HG02852 (cell line): Measurements from ENCODE around the gene MCEMP1.
"Not testable (repeated sequence)": the region's sequence is repeated elsewhere in the genome, so short reads cannot be mapped to it uniquely, and the experiment has no call there.

Source experiments
- ATAC-seq: cut with Tn5 transposase; IDR thresholded peaks from one replicate; pipeline ENCODE4 v1.9.1; 2021; ENCODE audit warnings: mild to moderate bottlenecking, moderate library complexity; ENCODE audit not compliant: unreplicated experiment

MCEMP1 gene

GRCh38 chr19:7643629-7644549 is 33.0 kb upstream of the MCEMP1 start:
- not testable (repeated sequence) for ATAC-seq

DNA sequence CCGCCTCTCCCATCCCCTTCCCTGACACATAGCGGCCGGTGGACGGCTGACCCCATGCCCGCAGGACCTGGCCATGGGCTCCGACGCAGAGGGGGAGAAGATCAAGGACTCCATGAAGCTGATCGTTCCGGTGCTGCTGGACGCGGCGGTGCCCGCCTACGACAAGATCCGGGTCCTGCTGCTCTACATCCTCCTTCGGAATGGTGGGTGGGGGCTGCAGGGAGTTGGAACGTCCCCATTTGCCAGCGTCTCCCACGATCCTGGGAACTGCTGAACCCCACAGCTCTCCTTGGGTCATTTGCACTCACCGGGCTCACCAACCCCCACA is 32.4 kb upstream of the MCEMP1 start:
- ATAC-seq: no peak

GRCh38 chr19:7645163-7645562 is 31.7 kb upstream of the MCEMP1 start:
- no peak for ATAC-seq

DNA sequence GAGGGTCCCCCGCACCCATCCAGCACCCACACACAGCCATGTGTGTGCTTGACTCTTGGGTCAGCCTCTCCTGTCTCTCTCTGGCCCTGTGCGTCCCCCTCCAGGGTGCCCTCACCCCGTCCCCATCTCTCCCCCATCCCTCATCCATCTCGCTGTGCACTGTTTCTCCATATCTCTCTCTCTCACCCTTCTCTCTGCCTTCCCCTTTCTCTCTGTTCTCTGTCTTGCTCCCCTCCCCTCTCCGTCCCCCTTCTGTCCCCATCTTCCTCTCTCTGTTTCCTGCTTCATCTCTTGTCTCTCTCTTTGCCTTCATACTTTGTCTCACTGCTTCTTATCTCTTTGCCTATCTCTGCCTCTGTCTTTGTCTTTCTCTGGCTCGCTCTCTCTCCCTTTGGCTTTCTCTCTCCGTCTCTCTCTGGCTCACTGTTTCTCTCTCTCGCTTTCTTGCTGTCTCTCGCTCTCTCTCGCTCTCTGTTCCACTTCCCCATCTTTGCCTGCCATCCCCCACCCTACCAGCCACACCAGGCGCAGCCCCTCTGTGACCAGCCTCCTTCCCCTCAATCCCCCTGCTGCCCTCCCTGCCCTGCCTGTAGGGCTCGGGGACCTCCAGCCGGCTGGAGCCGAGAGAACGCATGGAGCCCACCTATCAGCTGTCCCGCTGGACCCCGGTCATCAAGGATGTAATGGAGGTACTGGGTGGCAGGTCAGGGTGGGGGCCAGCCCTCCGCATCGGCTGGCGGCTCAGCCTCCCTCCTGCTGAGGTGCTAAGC is 31.0 kb upstream of the MCEMP1 start:
- ATAC-seq: no peak

DNA sequence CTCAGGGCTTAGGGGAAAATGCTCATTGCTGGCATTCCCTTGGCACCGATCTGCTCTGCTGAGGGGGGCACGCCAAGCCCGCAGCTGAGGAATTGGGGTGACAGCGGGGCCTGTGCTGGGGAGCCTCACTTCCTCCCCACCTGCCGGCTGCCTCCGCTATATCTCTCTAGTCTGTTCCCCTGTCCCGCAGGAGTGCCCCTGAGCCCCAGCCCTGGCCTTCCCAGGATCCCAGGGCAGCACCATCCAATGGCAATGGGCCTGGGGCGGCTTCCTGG is 30.5 kb upstream of the MCEMP1 start:
- no peak for ATAC-seq

GRCh38 chr19:7647156-7647555 is 29.7 kb upstream of the MCEMP1 start:
- no peak for ATAC-seq

- ATAC-seq: no peak
These were observed 28.4 kb upstream of the MCEMP1 start for GRCh38 chr19:7648265-7649014.

DNA sequence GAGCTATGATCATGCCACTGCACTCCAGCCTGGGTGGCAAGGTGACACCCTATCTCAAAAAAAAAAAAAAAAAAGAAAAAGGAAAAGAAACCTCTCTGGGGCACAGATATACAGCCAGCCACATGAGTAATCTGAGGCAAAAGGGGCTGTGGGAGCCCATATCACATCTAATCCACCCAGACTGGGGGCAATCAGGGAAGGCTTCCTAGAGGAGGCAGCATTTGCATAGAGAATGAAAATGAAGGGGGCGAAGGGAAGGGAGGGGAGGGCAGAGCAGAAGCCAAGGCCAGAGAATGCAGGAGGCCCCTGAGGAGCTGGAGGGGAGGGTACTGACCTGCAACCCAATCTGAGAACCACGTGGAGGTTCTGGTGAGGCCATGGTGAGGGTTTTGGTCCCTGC is 26.7 kb upstream of the MCEMP1 start:
- no peak for ATAC-seq

DNA sequence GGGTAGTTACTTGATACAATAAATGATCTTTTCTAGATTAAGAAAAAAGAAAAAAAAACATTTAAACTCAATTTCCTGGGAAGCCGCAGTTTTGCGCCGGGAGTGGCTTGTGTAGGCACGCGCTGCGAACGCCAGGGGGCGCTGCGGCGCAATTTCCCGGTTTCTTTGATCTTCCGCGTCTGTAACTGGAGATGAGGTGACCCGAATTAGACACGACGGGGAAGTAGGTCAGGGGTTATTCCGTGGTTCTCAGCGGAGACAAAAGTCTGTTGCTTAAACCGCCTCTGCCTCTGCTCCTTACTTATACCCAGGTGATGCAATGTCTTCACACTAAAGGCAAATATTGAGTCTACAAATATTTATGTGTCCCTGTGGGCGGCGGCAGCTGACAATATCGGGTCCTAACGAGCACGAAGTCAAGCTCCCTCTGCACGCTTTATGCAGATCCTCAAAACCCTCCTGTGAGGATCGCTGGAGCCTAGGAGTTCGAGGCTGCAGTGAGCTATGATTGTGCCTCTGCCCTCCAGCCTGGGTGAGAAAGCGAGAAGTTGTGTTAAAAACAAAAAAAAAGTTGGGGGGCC is 24.7 kb upstream of the MCEMP1 start:
- no peak for ATAC-seq

DNA sequence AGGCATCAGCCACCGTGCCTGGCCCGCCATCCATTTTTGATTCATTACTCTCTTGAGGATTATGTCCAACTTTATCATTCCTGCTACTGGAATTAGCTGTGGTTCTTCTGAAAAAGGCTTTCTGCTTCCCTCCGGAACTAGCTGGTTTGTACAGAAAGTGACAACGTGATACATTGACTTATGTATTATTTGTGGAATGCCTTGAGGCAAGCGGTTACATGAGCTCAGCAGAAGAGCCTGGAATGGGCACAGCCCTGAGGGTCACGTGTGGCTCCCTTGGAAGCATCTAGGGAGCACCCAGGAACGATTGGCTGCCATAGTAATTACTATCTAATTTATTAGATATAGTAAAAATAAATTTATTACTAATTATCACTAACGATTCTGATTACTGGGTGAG is 22.5 kb upstream of the MCEMP1 start:
- ATAC-seq: no peak

- no peak for ATAC-seq
These were observed 21.3 kb upstream of the MCEMP1 start for GRCh38 chr19:7655581-7655980.

DNA sequence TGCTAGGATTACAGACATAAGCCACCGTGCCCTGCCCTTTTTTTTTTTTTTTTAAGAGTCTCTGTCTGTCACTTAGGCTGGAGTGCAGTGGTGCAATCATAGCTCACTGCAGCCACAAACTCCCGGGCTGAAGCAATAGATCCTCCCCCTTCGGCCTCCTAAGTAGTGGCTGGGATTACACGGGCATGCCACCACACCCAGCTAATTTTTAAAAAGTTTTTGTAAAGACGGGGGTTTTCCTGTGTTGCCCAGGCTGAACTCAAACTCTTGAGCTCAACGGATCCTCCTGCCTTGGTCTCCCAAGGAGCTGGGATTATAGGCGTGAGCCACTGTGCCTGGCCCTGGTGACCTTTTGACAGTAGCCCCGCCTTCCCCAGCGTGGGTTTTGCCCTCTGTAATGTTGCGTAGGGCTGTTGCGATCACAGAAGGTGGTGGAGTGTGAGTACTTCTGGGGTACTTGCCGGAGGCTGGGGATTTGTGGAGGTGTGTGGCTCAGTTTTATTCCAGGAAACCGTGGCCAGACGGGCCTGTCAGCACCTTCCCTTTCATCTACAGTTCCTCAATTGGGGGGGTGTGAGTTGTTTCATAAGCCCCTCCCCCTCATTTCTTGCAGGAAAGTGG is 19.6 kb upstream of the MCEMP1 start:
- no peak for ATAC-seq

- ATAC-seq: peak; percentile 67
These were observed 18.6 kb upstream of the MCEMP1 start for GRCh38 chr19:7658219-7658686.

DNA sequence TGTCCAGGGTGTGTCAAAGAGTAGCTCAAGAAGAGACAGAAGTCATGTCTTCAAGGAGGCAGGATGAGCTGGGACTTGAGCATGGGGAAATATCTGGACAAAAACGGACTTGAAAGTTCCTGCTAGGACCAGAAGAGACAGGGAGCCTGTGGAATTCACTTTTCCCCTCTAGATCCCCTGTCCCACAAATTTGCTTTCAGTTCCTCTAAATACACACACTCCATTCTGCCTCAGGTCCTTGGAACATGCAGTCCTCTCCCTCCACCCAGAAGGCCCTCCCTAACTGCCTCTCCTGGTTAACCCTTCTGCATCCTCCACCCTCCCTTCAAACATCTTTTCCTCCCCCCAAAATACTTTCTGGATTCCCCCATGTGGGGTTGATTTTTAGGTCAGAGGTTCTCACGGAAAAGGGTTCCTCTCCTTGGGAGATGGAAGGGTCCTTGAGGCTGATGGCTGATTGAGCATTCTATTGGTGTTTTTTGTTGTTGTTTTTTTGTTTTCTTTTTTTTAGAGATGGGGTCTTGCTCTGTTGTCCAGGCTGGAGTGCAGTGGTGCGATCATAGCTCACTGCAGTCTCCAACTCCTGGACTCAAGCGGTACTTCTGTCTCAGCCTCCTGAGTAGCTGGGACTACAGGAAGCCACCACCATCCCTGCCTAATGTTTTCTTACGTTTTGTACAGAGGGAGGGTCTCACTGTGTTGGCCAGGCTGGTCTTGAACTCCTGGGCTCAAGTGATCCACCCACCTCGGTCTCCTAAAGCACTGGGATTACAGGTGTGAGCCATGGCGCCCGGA is 14.9 kb upstream of the MCEMP1 start:
- no peak for ATAC-seq

DNA sequence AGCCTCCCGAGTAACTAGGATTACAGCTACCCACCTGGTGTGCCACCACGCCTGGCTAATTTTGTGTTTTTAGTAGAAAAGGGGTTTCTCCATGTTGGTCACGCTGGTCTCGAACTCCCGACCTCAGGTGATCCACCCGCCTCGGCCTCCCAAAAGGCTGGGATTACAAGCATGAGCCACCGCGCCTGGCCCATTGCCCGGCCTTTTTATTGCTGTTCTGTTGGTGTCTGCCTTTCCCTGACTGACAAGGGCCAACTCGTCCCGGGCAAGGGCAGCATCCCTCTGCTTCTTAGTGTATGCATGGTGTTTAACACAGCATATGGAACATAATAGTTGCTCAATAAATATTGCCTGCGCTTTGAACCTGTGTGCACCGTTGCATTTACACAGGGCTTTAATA is 14.2 kb upstream of the MCEMP1 start:
- ATAC-seq: no peak

- ATAC-seq: no peak
These were observed 13.2 kb upstream of the MCEMP1 start for GRCh38 chr19:7663706-7664105.

DNA sequence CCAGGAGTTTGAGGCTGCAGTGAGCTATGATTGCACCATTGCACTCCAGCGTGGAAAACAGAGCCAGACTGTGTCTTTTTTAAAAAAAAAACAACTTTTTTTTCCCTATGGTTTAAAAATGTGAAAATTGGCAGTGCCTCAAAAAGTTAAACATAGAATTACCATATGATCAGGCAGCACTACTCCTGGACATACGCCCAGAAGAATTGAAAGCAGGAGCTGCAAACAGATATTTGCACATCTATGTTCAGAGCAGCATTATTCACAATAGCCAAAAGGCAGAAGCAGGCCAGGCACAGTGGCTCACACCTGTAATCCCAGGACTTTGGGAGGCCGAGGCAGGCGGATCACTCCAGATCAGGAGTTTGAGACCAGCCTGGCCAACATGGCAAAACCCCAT is 11.8 kb upstream of the MCEMP1 start:
- ATAC-seq: no peak

DNA sequence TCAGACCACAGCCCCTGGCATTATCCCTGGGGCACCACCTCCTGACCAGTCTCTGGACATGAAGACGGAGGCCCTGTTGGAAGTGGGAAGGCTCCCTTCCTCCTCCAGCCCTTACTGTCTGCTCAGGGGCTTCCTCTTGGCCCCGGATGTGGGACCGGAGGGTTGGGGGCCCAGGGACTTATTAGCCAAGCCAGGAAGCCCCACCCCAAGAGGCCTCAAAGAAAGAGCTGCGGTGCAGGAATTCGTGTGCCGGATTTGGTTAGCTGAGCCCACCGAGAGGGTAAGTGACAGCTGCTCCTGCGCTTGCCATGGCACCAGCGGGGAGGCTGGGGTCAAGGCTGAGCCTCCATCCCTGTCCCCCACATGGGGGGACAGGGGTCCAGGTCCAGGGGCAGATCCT is 8.0 kb upstream of the MCEMP1 start, which contains the start of gene RETN:
TSS of gene RETN (plus strand) at position 208 of the 400 bp plus-strand sequence. CDS start 278 bp downstream, outside the sequence.
- no peak for ATAC-seq

GRCh38 chr19:7669641-7670040 is 7.2 kb upstream of the MCEMP1 start:
- no peak for ATAC-seq
